MCF 10A (cell line): ENCODE data around the gene ABCA6. TPM values are rescaled to one million over a fixed set of nuclear protein-coding genes. Genes with fewer than 3 reads are reported as not detected.

Experiments used
- BruUV-seq: library from RNA; stranded (reverse); fragments of 400-500 nt; replicated peaks from 2 replicates; lab custom pipeline; 2021; lab: Mats Ljungman, UMichigan
- CTCF ChIA-PET: fragments of 300-600 bp; sonication (Branson Sonifier 250); formaldehyde crosslinking; extraction: SDS; loops from one replicate; lab custom pipeline; 2021; ENCODE audit warnings: antibody characterized with exemption, inconsistent platforms; lab: Yijun Ruan, JAX
- POLR2A ChIA-PET: fragments of 300-600, 350-650 bp; sonication (Branson Sonifier 250); formaldehyde crosslinking; extraction: SDS; loops from one replicate; lab custom pipeline; 2020; ENCODE audit warnings: antibody characterized with exemption, inconsistent platforms; lab: Yijun Ruan, JAX
- DNase-seq: peaks from one replicate; pipeline ENCODE4 v3.0.0-alpha.2; 2018; ENCODE audit not compliant: unreplicated experiment
- H3K27ac Mint-ChIP-seq: one replicate; pipeline ENCODE4 v1.8.0; 2022; ENCODE audit warnings: mild to moderate bottlenecking, low read depth, mixed read lengths; ENCODE audit not compliant: unreplicated experiment
- H3K27me3 Mint-ChIP-seq: one replicate; pipeline ENCODE4 v1.8.0; 2022; ENCODE audit warnings: mixed read lengths; ENCODE audit not compliant: insufficient read depth, unreplicated experiment
- H3K36me3 Mint-ChIP-seq: one replicate; pipeline ENCODE4 v1.8.0; 2022; ENCODE audit warnings: mild to moderate bottlenecking, moderate library complexity, mixed read lengths; ENCODE audit not compliant: insufficient read depth, unreplicated experiment
- H3K4me1 Mint-ChIP-seq: one replicate; pipeline ENCODE4 v1.8.0; 2022; ENCODE audit warnings: mixed read lengths; ENCODE audit not compliant: insufficient read depth, unreplicated experiment
- H3K4me3 Mint-ChIP-seq: one replicate; pipeline ENCODE4 v1.8.0; 2022; ENCODE audit warnings: mild to moderate bottlenecking, moderate library complexity, mixed read lengths; ENCODE audit not compliant: unreplicated experiment
- H3K9me3 Mint-ChIP-seq: one replicate; pipeline ENCODE4 v1.8.0; 2022; ENCODE audit warnings: mixed read lengths; ENCODE audit not compliant: unreplicated experiment
- CTCF ChIP-seq: fragments of 200-600 bp; IDR thresholded peaks from one replicate; pipeline ENCODE4 v1.8.0; 2022; ENCODE audit warnings: antibody characterized with exemption, mild to moderate bottlenecking; ENCODE audit not compliant: unreplicated experiment
- intact Hi-C: fragments of 100-400 bp; cut with micrococcal nuclease; formaldehyde crosslinking; loops from 2 replicates; pipeline ENCODE4 v1.14.1; 2022
- total RNA-seq: library from RNA; stranded (reverse); gene quantifications from 2 replicates; pipeline ENCODE4 v1.2.3, GENCODE V29; 2022

The ABCA6 gene
- total RNA-seq, 1 experiment from 2014 or later: 34.5 TPM

DNA sequence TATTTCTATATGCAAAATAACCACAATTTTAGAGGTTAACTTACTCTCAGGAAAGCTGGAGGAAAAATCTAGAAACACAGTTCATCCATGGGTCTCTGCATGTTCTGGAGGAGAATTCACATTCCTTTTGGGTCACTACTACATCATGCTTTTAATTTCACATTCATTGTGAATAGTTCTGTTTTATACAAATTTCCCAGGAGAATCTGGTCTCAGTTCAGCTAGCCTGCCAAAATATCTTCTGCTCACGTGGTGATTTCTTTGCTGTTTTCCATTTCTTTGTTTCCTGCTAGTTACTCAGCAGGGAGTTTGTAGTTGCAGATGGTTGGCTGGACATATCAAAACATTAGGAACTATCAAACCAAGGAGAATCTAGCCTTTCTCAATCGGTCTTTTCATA, 80.9 kb downstream of the ABCA6 start, which contains the start of gene ABCA9:
Gene ABCA9 (minus strand): TSS at position 106 of the 400 bp plus-strand sequence. CDS start 9,801 bp downstream, outside the sequence.
- Mint-ChIP-seq H3K4me1 (peaks cover 17% of the 10 kb centered on the region), H3K36me3 (no peaks in the 10 kb centered on the region), H3K27me3 (no peaks in the 10 kb centered on the region), H3K4me3 (no peak within 1 kb of the TSS), H3K9me3 (no peaks in the 10 kb centered on the region), H3K27ac (no peak within 1 kb of the TSS)
- ChIA-PET CTCF (no interaction called here), POLR2A (no interaction called here)
- no peak for DNase-seq
- intact Hi-C loops: no loop called here
- BruUV-seq: no TSS peak
- no peak for TF ChIP-seq CTCF

DNA sequence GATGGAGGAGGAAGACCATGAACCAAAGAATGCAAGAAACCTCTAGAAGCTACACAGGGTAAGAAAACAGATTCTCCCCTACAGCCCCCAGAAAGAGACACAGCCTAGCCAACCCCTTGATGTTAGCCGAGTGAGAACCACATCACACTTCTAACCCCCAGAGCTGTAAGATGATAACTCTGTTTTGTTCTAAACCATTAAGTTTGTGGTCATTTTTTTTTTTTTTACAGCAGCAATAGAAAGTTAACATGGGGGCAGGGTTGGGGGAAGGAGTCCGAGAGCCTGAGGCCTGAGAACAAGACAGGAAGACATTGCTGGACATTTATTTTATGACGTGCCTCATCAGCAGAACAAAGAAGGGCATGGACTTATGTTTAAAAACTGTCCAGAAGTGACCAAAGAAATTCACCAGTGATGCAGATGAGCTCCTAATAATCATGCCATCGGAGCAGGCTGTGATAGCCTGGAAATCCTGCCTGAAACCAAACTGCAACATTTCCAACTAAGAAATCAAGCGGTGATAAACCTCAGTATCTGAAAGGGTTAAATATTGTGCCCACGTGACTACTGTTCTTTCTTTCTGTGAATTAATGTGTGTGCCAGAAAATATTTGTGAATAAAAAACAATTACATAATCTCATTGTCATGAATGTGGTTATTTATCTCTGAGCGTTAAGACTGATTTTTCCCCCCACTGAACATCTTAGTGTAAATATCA, 82.1 kb downstream of the ABCA6 start:
- intact Hi-C loops: no loop called here
- no peak for TF ChIP-seq CTCF

GRCh38 chr17:69058165-69058564, 83.5 kb downstream of the ABCA6 start:
- H3K9me3 Mint-ChIP-seq: no peaks in the 10 kb centered on the region
- intact Hi-C loops: no loop called here
- CTCF ChIA-PET: interaction anchor here (0.6 kb wide), 1 partner anchor 235 kb away, joined by 3 read pairs; no protein-coding TSS in a partner anchor
- no peak overlapping the region for H3K4me3 Mint-ChIP-seq
- H3K36me3 Mint-ChIP-seq: no peaks in the 10 kb centered on the region
- TF ChIP-seq CTCF: no peak
- DNase-seq: no peak
- no TSS peak for BruUV-seq
- H3K27ac Mint-ChIP-seq: no peak overlapping the region
- POLR2A ChIA-PET: interaction anchor here (1.0 to 1.1 kb wide), 2 partner anchors 12 to 41 kb away, joined by 3 read pairs; no protein-coding TSS in a partner anchor
- peaks cover 5% of the 10 kb centered on the region for H3K4me1 Mint-ChIP-seq
- no peaks in the 10 kb centered on the region for H3K27me3 Mint-ChIP-seq

More for the DNA sequence above, 82.1 kb downstream of the ABCA6 start:
- Mint-ChIP-seq H3K9me3 (no peaks in the 10 kb centered on the region), H3K36me3 (no peaks in the 10 kb centered on the region), H3K4me1 (peaks cover 5% of the 10 kb centered on the region), H3K4me3 (no peak overlapping the region), H3K27ac (no peak overlapping the region), H3K27me3 (no peaks in the 10 kb centered on the region)
- CTCF ChIA-PET: no interaction called here
- POLR2A ChIA-PET: interaction anchor here (0.6 kb wide), 1 partner anchor 9 kb away, joined by 5 read pairs; no protein-coding TSS in a partner anchor
- no peak for DNase-seq
- no TSS peak for BruUV-seq

GRCh38 chr17:69057280-69057679, 84.4 kb downstream of the ABCA6 start:
- Mint-ChIP-seq H3K4me3 (no peak overlapping the region), H3K4me1 (peaks cover 5% of the 10 kb centered on the region), H3K9me3 (no peaks in the 10 kb centered on the region), H3K27ac (no peak overlapping the region), H3K36me3 (no peaks in the 10 kb centered on the region), H3K27me3 (no peaks in the 10 kb centered on the region)
- no peak for TF ChIP-seq CTCF
- DNase-seq: no peak
- ChIA-PET CTCF (interaction anchor here (0.6 kb wide), 1 partner anchor 236 kb away, joined by 3 read pairs; no protein-coding TSS in a partner anchor), POLR2A (interaction anchor here (1.0 to 1.1 kb wide), 2 partner anchors 11 to 40 kb away, joined by 3 read pairs; no protein-coding TSS in a partner anchor)
- intact Hi-C loops: no loop called here
- no TSS peak for BruUV-seq
